Upper lobe of left lung (tissue), 6 donors: ENCODE measurements around the gene MTSS2. TPM values are rescaled to one million over a fixed set of nuclear protein-coding genes. Genes with fewer than 3 reads are reported as not detected.
A peak's percentile ranks its signal among the peaks of the same experiment; 100 is the strongest.

Experiments
- ATAC-seq, 2 donors: fragments of 200-7000 bp; cut with Tn5 transposase; one replicate each; pipeline ENCODE4 v1.9.1; 2022; ENCODE audit warnings: mild to moderate bottlenecking in 2 of 2, moderate library complexity in 2 of 2; ENCODE audit not compliant: low FRiP score in 2 of 2
- DNase-seq, 2 donors: peaks; one replicate each; pipeline ENCODE4 v3.0.0-alpha.2; 2019 to 2020
- H3K27ac ChIP-seq, 4 donors: fragments of 200-600 bp; sonication (generic); one replicate each; pipeline ENCODE4 v1.5.1; 2016 to 2019
- H3K27me3 ChIP-seq, 4 donors: fragments of 200-600 bp; sonication (generic); one replicate each; pipeline ENCODE4 v1.5.1; 2017 to 2019
- H3K36me3 ChIP-seq, 4 donors: fragments of 200-600 bp; sonication (generic); one replicate each; pipeline ENCODE4 v1.5.1; 2016 to 2019
- H3K4me1 ChIP-seq, 4 donors: fragments of 200-600 bp; sonication (generic); one replicate each; pipeline ENCODE4 v1.5.1; 2018 to 2019
- H3K4me3 ChIP-seq, 4 donors: fragments of 200-600 bp; sonication (generic); one replicate each; pipeline ENCODE4 v1.5.1; 2017 to 2019; ENCODE audit warnings: mild to moderate bottlenecking in 2 of 4, moderate library complexity in 1 of 4
- H3K9me3 ChIP-seq, 4 donors: fragments of 200-600 bp; sonication (generic); one replicate each; pipeline ENCODE4 v1.5.1; 2018 to 2019
- EP300 ChIP-seq, 4 donors: sonication (generic); formaldehyde crosslinking; IDR thresholded peaks; one replicate each; pipeline ENCODE4 v1.5.1; 2017; ENCODE audit warnings: antibody characterized with exemption in 4 of 4, control low read depth in 2 of 4
- POLR2A ChIP-seq, 4 donors: fragments of 450-650 bp; IDR thresholded peaks; one replicate each; pipeline ENCODE4 v1.5.1; 2016 to 2017; ENCODE audit warnings: antibody characterized with exemption in 4 of 4, mild to moderate bottlenecking in 2 of 4
- POLR2AphosphoS5 ChIP-seq, 2 donors: sonication (generic); formaldehyde crosslinking; IDR thresholded peaks; one replicate each; pipeline ENCODE4 v1.5.1; 2017; ENCODE audit warnings: antibody characterized with exemption in 2 of 2
- WGBS, 2 donors: methylation state at CpG; one replicate each; pipeline ENCODE4 v1.1.5; 2017 to 2018; 5-methylcytosine and 5-hydroxymethylcytosine counted together
- total RNA-seq, 6 donors: library from RNA; depleted of rRNA in 4 of 6; stranded (reverse); fragments of >200 nt in 4 of 6; gene quantifications; one replicate each; pipeline versions ENCODE4 v1.1.0 to v1.2.1, GENCODE V29; 2016 to 2021
- TF ChIP-seq, protein P1 (sequence below), 6 experiments: fragments of 450-650 bp in 4 of 6; fragments of 200-600 bp in 2 of 6; sonication (generic) in 2 of 6; IDR thresholded peaks; one replicate each; pipeline ENCODE4 v1.5.1; 2016 to 2019; ENCODE audit warnings: antibody characterized with exemption in 6 of 6
- donor health status: DM: no; HTN: no; CAD: no; lungs with moderate emphysema.
- donor health status: DM: no; HTN: yes; CAD: no; lungs with severe emphysema.

Gene MTSS2
- total RNA-seq, 6 donors from 2014 or later, result 40.7 to 202 (median 72.4) TPM

DNA sequence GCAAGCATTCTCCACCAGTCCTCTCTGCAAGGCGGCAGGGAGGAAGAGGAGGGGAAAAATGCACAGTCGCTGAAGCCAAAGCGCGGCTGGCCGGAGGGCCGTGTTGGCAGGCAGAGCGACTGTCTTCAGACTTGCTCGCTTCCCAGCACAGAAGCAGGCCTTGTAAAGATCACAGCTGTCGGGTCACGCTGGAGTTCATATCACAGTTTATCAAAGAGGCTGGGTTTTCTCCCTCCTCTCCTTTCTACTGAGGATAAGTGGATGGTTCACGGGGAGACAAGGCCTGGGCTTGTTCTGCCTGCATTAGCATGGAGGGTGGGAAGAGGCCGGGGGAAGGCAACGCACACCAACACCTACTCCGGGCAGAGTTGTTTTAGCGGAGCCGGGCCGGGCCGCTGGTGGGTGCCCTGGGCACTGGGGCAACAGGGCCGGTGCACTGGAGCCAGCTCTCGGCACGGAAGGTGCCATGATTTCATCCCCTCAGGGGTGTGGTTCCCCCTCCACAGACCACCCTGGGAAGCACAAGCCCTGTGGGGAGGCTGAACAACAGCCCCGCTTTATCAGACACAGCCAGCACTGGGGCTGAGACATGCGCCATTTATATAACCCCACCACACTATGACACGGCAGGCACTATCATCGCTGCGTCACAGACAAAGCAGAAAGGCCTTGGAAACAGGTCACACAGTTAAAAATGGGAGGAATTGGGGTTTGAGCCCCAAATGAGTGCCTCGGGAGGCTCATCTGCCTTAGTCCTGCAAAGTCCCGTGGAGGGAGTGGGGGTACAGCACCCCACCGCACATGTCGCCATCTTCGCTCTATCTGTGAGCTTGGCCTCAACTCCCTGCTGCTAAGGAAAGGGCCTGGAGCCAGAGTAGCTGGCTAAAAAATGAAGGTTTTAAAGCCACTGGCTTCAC is 40.3 kb upstream of the MTSS2 start:
- Histone ChIP-seq H3K27ac (peak overlapping the region; percentile 82 to 93 (median 88)), H3K9me3 (no peaks in the 10 kb centered on the region)

DNA sequence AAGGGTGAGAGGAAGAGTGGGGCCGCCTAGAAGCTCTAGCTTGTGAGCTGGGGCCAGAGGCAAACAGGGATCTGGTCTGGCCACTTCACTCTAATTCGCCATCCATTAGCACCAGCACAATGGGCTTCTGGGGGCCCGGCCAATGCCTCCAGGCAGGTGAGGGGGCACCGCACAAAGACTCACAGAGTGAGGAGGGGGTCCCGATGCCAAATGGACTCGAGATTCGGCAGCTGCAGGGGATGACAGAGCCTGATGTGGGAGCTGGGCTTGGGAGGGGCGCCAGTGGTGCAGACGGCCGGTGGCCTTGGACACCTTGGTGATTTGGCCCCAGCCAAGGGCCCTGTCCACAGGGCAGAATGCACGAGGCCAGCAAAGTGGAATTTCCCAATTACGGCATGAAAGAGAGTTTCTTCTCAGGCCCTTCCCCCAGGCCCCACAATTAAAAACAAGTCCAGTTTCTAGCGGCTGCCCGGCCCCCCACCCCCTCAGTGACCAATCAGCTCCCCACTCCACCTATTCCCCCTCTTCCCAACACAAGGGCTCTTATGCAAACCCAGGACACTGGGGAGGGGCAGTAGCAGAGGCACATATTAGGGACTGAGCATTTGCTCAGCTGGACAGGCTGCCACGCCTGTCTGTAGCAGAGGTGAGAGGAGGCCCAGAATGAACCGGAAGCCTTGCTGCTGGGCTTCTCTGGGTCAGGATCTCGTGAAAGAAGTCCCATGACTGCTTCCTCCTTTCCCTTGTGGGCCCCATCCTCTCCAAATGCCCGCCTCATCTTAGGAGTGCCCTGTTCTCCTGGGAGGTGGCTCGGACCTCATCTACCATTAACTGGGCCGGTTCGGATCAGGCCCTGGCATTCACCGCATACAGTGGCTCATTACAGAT is 39.4 kb upstream of the MTSS2 start:
- WGBS, 2 donors, result 60 to 62% methylated on average over 11 to 21 of the region's 22 CpGs
- Histone ChIP-seq H3K36me3 (peaks cover 0 to 11% (median 4%) of the 10 kb centered on the region in 4 donors), H3K27ac (peak overlapping the region; percentile 82 to 93 (median 88)), H3K27me3 (no peaks in the 10 kb centered on the region), H3K4me1 (peaks cover 32 to 58% (median 41%) of the 10 kb centered on the region in 4 donors), H3K9me3 (no peaks in the 10 kb centered on the region), H3K4me3 (no peak overlapping the region)
- TF ChIP-seq, protein P1, sequence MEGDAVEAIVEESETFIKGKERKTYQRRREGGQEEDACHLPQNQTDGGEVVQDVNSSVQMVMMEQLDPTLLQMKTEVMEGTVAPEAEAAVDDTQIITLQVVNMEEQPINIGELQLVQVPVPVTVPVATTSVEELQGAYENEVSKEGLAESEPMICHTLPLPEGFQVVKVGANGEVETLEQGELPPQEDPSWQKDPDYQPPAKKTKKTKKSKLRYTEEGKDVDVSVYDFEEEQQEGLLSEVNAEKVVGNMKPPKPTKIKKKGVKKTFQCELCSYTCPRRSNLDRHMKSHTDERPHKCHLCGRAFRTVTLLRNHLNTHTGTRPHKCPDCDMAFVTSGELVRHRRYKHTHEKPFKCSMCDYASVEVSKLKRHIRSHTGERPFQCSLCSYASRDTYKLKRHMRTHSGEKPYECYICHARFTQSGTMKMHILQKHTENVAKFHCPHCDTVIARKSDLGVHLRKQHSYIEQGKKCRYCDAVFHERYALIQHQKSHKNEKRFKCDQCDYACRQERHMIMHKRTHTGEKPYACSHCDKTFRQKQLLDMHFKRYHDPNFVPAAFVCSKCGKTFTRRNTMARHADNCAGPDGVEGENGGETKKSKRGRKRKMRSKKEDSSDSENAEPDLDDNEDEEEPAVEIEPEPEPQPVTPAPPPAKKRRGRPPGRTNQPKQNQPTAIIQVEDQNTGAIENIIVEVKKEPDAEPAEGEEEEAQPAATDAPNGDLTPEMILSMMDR (IDR thresholded peaks at IDR 0.05), result no peak
- peak in 1 of 4 donors; percentile 40 for TF ChIP-seq EP300 (IDR thresholded peaks at IDR 0.05)
- TF ChIP-seq POLR2AphosphoS5 (IDR thresholded peaks at IDR 0.05), result peak in 1 of 2 donors; percentile 64
- TF ChIP-seq POLR2A (IDR thresholded peaks at IDR 0.05), result peak in 1 of 4 donors; percentile 57
- peak; percentile 72 to 92 for DNase-seq
- peak; percentile 57 to 93 for ATAC-seq

More for the DNA sequence above, 40.3 kb upstream of the MTSS2 start:
- peaks cover 0 to 17% (median 9%) of the 10 kb centered on the region in 4 donors for H3K36me3 ChIP-seq
- no peak overlapping the region for H3K4me3 ChIP-seq
- ATAC-seq, result peak; percentile 34 to 39
- H3K27me3 ChIP-seq, result no peaks in the 10 kb centered on the region
- DNase-seq, result peak; percentile 52 to 89
- WGBS, 2 donors, result 72 to 86% methylated on average over 22 to 31 of the region's 31 CpGs
- TF ChIP-seq POLR2AphosphoS5 (IDR thresholded peaks at IDR 0.05), result peak in 1 of 2 donors; percentile 35
- TF ChIP-seq, protein P1 (IDR thresholded peaks at IDR 0.05), result no peak
- peak in 1 of 4 donors; percentile 20 for TF ChIP-seq POLR2A (IDR thresholded peaks at IDR 0.05)
- peaks cover 32 to 52% (median 39%) of the 10 kb centered on the region in 4 donors for H3K4me1 ChIP-seq

- Histone ChIP-seq H3K4me1 (peaks cover 32 to 58% (median 41%) of the 10 kb centered on the region in 4 donors), H3K4me3 (no peak overlapping the region), H3K36me3 (peaks cover 0 to 11% (median 3%) of the 10 kb centered on the region in 4 donors), H3K9me3 (no peaks in the 10 kb centered on the region), H3K27me3 (no peaks in the 10 kb centered on the region), H3K27ac (peak overlapping the region; percentile 82 to 93 (median 88))
- no peak for ATAC-seq
- WGBS, 2 donors, result 65 to 71% methylated on average over 15 of the region's 15 CpGs
- TF ChIP-seq POLR2AphosphoS5 (IDR thresholded peaks at IDR 0.05), result no peak
- TF ChIP-seq POLR2A (IDR thresholded peaks at IDR 0.05), result no peak
- TF ChIP-seq EP300 (IDR thresholded peaks at IDR 0.05), result no peak
- TF ChIP-seq, protein P1 (IDR thresholded peaks at IDR 0.05), result no peak
- DNase-seq, result no peak
Measured at GRCh38 chr16:70724146-70725023, 38.5 kb upstream of the MTSS2 start.

- H3K27ac ChIP-seq, result peak overlapping the region; percentile 82 to 93 (median 88)
- WGBS, 2 donors, result 88 to 100% methylated on average over 1 to 6 of the region's 6 CpGs
- no peak for DNase-seq
Measured at GRCh38 chr16:70723740-70724145, 37.9 kb upstream of the MTSS2 start.

More at GRCh38 chr16:70723740-70724145, 37.9 kb upstream of the MTSS2 start:
- ATAC-seq, result no peak
- Histone ChIP-seq H3K4me3 (no peak overlapping the region), H3K9me3 (no peaks in the 10 kb centered on the region), H3K36me3 (peaks cover 0 to 11% (median 3%) of the 10 kb centered on the region in 4 donors), H3K4me1 (peaks cover 32 to 58% (median 41%) of the 10 kb centered on the region in 4 donors), H3K27me3 (no peaks in the 10 kb centered on the region)
- TF ChIP-seq POLR2AphosphoS5 (IDR thresholded peaks at IDR 0.05), result no peak
- TF ChIP-seq POLR2A (IDR thresholded peaks at IDR 0.05), result no peak
- TF ChIP-seq, protein P1 (IDR thresholded peaks at IDR 0.05), result no peak
- no peak for TF ChIP-seq EP300 (IDR thresholded peaks at IDR 0.05)
